ENCODE measurements around the gene RASAL3. TPM values are rescaled to one million over a fixed set of nuclear protein-coding genes. Genes with fewer than 3 reads are reported as not detected.

The RASAL3 gene
- total RNA-seq, 1 experiment from 2014 or later = 1.9 TPM

DNA sequence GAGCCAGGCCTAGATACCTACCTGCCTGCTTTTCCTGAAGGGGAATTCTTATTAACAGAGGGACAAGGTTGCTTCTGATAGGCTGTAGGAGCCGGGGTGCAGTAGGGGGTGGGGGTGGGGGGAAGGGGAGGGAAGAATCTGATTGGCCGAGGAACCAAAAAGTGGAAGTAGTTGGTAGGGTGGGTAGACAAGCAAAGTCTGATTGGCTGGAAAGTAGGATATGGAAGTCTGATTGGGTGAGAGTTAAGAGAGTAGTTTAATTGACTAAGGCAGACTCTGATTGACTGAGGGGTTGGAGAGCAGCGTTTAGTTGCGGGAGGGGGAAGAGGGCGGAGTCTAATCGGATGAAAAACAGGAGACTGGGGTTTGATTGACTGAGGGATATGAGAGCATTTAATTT lies 34.6 kb upstream of the RASAL3 start:
- no peak overlapping the region for H4K8ac ChIP-seq (replicated peaks; ENCODE audit: insufficient read length, low read depth, low read length)
- no peak overlapping the region for H3T11ph ChIP-seq (ENCODE audit: low read length)
- Mint-ChIP-seq H3K36me3 (ENCODE audit: insufficient read depth in 1 of 3, low read depth in 3 of 3) (peaks cover 0 to 30% (median 5%) of the 10 kb centered on the region in 3 experiments; a peak in 4 of 7 replicates), H3K4me1 (no peaks in the 10 kb centered on the region), H3K9me3 (peaks cover 40 to 76% of the 10 kb centered on the region in 2 experiments), H3K4me3 (peak overlapping the region in 1 of 2 experiments; percentile 38; a peak in 1 of 5 replicates), H3K27me3 (ENCODE audit: low read depth) (peaks cover 1% of the 10 kb centered on the region), H3K27ac (no peak overlapping the region)
- H3K79me1 ChIP-seq (ENCODE audit: insufficient read depth, low read depth, low read length, poor library complexity, severe bottlenecking) = no peaks in the 10 kb centered on the region
- no peak overlapping the region for H2BK120ac ChIP-seq (ENCODE audit: low read depth, low read length, poor library complexity, severe bottlenecking)
- no peak overlapping the region for H4K91ac ChIP-seq (ENCODE audit: insufficient read length, low read depth, low read length)
- no peak overlapping the region for H3K56ac ChIP-seq (ENCODE audit: insufficient read length, low read depth, low read length)
- H3K27me3 ChIP-seq (ENCODE audit: insufficient read depth, low read length) = no peaks in the 10 kb centered on the region
- H2BK5ac ChIP-seq (ENCODE audit: insufficient read length, low read length) = no peak overlapping the region
- no peaks in the 10 kb centered on the region for H3K79me2 ChIP-seq (ENCODE audit: insufficient read depth, low read length)
- no peaks in the 10 kb centered on the region for H4K20me1 ChIP-seq (ENCODE audit: control insufficient read depth, insufficient read depth, insufficient read length)
- H2AFZ ChIP-seq (ENCODE audit: low read length) = no peak overlapping the region
- H3K9ac ChIP-seq (ENCODE audit: extremely low read depth, insufficient read length, low read length) = no peak overlapping the region
- H3K23ac ChIP-seq (ENCODE audit: insufficient read length, low read depth, low read length) = no peak overlapping the region
- H3K23me2 ChIP-seq (ENCODE audit: insufficient read length, low read depth, low read length, poor library complexity, severe bottlenecking) = no peaks in the 10 kb centered on the region
- H2BK20ac ChIP-seq (ENCODE audit: low read depth, low read length, poor library complexity, severe bottlenecking) = no peak overlapping the region
- TF ChIP-seq, protein P1, sequence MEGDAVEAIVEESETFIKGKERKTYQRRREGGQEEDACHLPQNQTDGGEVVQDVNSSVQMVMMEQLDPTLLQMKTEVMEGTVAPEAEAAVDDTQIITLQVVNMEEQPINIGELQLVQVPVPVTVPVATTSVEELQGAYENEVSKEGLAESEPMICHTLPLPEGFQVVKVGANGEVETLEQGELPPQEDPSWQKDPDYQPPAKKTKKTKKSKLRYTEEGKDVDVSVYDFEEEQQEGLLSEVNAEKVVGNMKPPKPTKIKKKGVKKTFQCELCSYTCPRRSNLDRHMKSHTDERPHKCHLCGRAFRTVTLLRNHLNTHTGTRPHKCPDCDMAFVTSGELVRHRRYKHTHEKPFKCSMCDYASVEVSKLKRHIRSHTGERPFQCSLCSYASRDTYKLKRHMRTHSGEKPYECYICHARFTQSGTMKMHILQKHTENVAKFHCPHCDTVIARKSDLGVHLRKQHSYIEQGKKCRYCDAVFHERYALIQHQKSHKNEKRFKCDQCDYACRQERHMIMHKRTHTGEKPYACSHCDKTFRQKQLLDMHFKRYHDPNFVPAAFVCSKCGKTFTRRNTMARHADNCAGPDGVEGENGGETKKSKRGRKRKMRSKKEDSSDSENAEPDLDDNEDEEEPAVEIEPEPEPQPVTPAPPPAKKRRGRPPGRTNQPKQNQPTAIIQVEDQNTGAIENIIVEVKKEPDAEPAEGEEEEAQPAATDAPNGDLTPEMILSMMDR (conservative IDR thresholded peaks at IDR 0.05) = no peak
- no peaks in the 10 kb centered on the region for H3K4me1 ChIP-seq (ENCODE audit: insufficient read depth, low read length)
- peaks cover 48% of the 10 kb centered on the region for H3K9me3 ChIP-seq (ENCODE audit: control insufficient read depth, low read depth, low read length)
- no peak overlapping the region for H3K18ac ChIP-seq (ENCODE audit: insufficient read length, low read depth, low read length)
- H4K5ac ChIP-seq (ENCODE audit: insufficient read length, low read depth, low read length) = no peak overlapping the region
- peak; percentile 77 for DNase-seq
- H2AK5ac ChIP-seq (ENCODE audit: insufficient read length, low read length) = no peak overlapping the region
- H3K4ac ChIP-seq (ENCODE audit: low read depth, low read length) = no peak overlapping the region
- H3K27ac ChIP-seq (ENCODE audit: insufficient read length, low read depth, low read length) = no peak overlapping the region
- no peak overlapping the region for H2BK12ac ChIP-seq (ENCODE audit: insufficient read length, low read depth, low read length)
- H3K4me2 ChIP-seq (ENCODE audit: insufficient read depth, insufficient read length, low read length) = no peak overlapping the region
- no CpG with 5 or more reads among the region's 6 CpGs for WGBS (ENCODE audit: extremely low coverage, insufficient read length, low lambda C conversion rate)
- H2BK15ac ChIP-seq (ENCODE audit: low read depth, low read length) = no peak overlapping the region
- H3K14ac ChIP-seq (ENCODE audit: insufficient read depth, low read length) = no peak overlapping the region
